Psoas muscle (tissue), 8 donors: Measurements from ENCODE around the gene CBR3. TPM values are rescaled to one million over a fixed set of nuclear protein-coding genes. Genes with fewer than 3 reads are reported as not detected.

ENCODE experiments used
- ATAC-seq, 4 donors: fragments of 200-7000 bp; cut with Tn5 transposase; one replicate each; pipeline ENCODE4 v1.9.1; 2020; ENCODE audit warnings: moderate library complexity in 3 of 4, mild to moderate bottlenecking in 2 of 4
- DNase-seq, 2 donors: peaks; one replicate each; pipeline ENCODE4 v3.0.0-alpha.2; 2020
- H3K27ac ChIP-seq: fragments of 200-600 bp; one replicate; pipeline ENCODE4 v1.8.0; 2022
- H3K27me3 ChIP-seq, 3 donors: fragments of 200-600 bp in 1 of 3; one replicate each; pipeline versions ENCODE4 v1.6.1 to v1.8.0; 2013 to 2022; ENCODE audit warnings: low read length in 2 of 3, mild to moderate bottlenecking in 2 of 3, moderate library complexity in 1 of 3; ENCODE audit not compliant: insufficient read depth in 3 of 3
- H3K36me3 ChIP-seq, 2 donors: fragments of 200-600 bp in 1 of 2; one replicate each; pipeline versions ENCODE4 v1.6.1 to v1.8.0; 2013 to 2022; ENCODE audit warnings: low read depth in 1 of 2, mild to moderate bottlenecking in 1 of 2, moderate library complexity in 1 of 2; ENCODE audit not compliant: insufficient read depth in 1 of 2
- H3K4me1 ChIP-seq: fragments of 200-600 bp; one replicate; pipeline ENCODE4 v1.8.0; 2022
- H3K4me3 ChIP-seq: fragments of 200-600 bp; one replicate; pipeline ENCODE4 v1.8.0; 2022; ENCODE audit warnings: mild to moderate bottlenecking
- H3K9me3 ChIP-seq: fragments of 200-600 bp; one replicate; pipeline ENCODE4 v1.8.0; 2022
- CTCF ChIP-seq: fragments of 200-600 bp; IDR thresholded peaks from one replicate; pipeline ENCODE4 v1.8.0; 2022; ENCODE audit warnings: antibody characterized with exemption
- WGBS, 3 donors: extraction: QIAGEN DNeasy Blood & Tissue Kit; methylation state at CpG; one replicate each; pipeline versions ENCODE4 v1.1.6 to v1.1.7; 2013; 5-methylcytosine and 5-hydroxymethylcytosine counted together
- intact Hi-C, 2 donors: fragments of 100-400 bp; cut with DNase I; formaldehyde crosslinking; loops; one replicate each; pipeline versions ENCODE4 v1.11.0 to v1.14.2; 2022
- polyA plus RNA-seq, 3 donors: library from polyadenylated mRNA; stranded (reverse); fragments of 200-250 nt; gene quantifications; one replicate each; pipeline ENCODE4 v1.2.3, GENCODE V29; 2013
- total RNA-seq, 4 donors: library from RNA; stranded (reverse); fragmentation: NEBNext Ultra II Directional in 2 of 4; extraction: Animal tissue kit (Norgen Biotek cat#: 25700) in 2 of 4; gene quantifications; one replicate each; pipeline versions ENCODE4 v1.2.1 to v1.2.4, GENCODE V29; 2021 to 2023
- donor health status: healthy with polysubstance abuse.
- donor health status: DM: no; HTN: no; CAD: no; lungs with moderate emphysema.
- donor health status: Bipolar disorder and iron deficiency.
- donor health status: healthy.
- donor health status: DM: yes; HTN: yes; CAD: no.
- donor health status: DM: no; HTN: no; CAD: no.
- donor health status: DM: no; HTN: no; CAD: no.
- donor health status: DM: yes; HTN: yes; CAD: no.

CBR3 gene
- total and polyA plus RNA-seq, 7 donors, result 0.64 to 1.9 (median 1.4) TPM

GRCh38 chr21:36147911-36148310, 13.0 kb downstream of the CBR3 start:
- Histone ChIP-seq H3K9me3 (no peaks in the 10 kb centered on the region), H3K36me3 (peaks cover 0 to 3% of the 10 kb centered on the region in 2 donors), H3K4me1 (peaks cover 9% of the 10 kb centered on the region), H3K27ac (no peak overlapping the region), H3K27me3 (no peaks in the 10 kb centered on the region), H3K4me3 (no peak overlapping the region)
- intact Hi-C loops, result no loop called here
- no peak for TF ChIP-seq CTCF
- no peak for ATAC-seq
- 81 to 89% (median 89%) methylated on average over 5 of the region's 5 CpGs for WGBS, 3 donors
- no peak for DNase-seq

- no peak for TF ChIP-seq CTCF
- H3K9me3 ChIP-seq, result no peaks in the 10 kb centered on the region
- DNase-seq, result no peak
- H3K4me3 ChIP-seq, result no peak overlapping the region
- peaks cover 0 to 3% of the 10 kb centered on the region in 2 donors for H3K36me3 ChIP-seq
- H3K4me1 ChIP-seq, result peaks cover 9% of the 10 kb centered on the region
- H3K27ac ChIP-seq, result no peak overlapping the region
- no peaks in the 10 kb centered on the region for H3K27me3 ChIP-seq
- intact Hi-C loops, result no loop called here
- no peak for ATAC-seq
- WGBS, 3 donors, result 94 to 97% (median 95%) methylated on average over 3 of the region's 3 CpGs
Measured at GRCh38 chr21:36148886-36149285, 14.0 kb downstream of the CBR3 start.

- H3K4me1 ChIP-seq, result peaks cover 9% of the 10 kb centered on the region
- 62 to 70% (median 67%) methylated on average over 7 of the region's 7 CpGs for WGBS, 3 donors
- intact Hi-C loops, result no loop called here
- DNase-seq, result peak in 1 of 2 donors; percentile 27
- no peaks in the 10 kb centered on the region for H3K9me3 ChIP-seq
- no peak overlapping the region for H3K4me3 ChIP-seq
- ATAC-seq, result peak; percentile 53 to 63 (median 60)
- no peaks in the 10 kb centered on the region for H3K27me3 ChIP-seq
- peak overlapping the region; percentile 13 for H3K27ac ChIP-seq
- no peak for TF ChIP-seq CTCF
- peaks cover 0 to 3% of the 10 kb centered on the region in 2 donors for H3K36me3 ChIP-seq
Measured at GRCh38 chr21:36149788-36150711, 15.2 kb downstream of the CBR3 start.

GRCh38 chr21:36155603-36156338, 20.9 kb downstream of the CBR3 start:
- 10 to 15% (median 13%) methylated on average over 45 to 53 of the region's 53 CpGs for WGBS, 3 donors
- ATAC-seq (no peak), DNase-seq (peak in 1 of 2 donors; percentile 62)
- Histone ChIP-seq H3K27ac (peak overlapping the region; percentile 79), H3K4me1 (peaks cover 16% of the 10 kb centered on the region), H3K27me3 (no peaks in the 10 kb centered on the region), H3K36me3 (no peaks in the 10 kb centered on the region), H3K4me3 (peak overlapping the region; percentile 92), H3K9me3 (no peaks in the 10 kb centered on the region)
- intact Hi-C loops, result loop anchor here (2.0 to 5.0 kb wide), 3 partner anchors 42 to 165 kb away; partner anchors contain the start of gene MORC3 (in 1 of the 2)
- TF ChIP-seq CTCF, result no peak
